NCI-H774 (cell line): ENCODE measurements around the gene TMEM125.

Source experiments
- DNase-seq: peaks from one replicate; lab custom pipeline; 2025; lab: John Stamatoyannopoulos, UW

Gene TMEM125

GRCh38 chr1:43269627-43270375 lies at the start of gene TMEM125:
TSS of gene TMEM125 (plus strand) at chr1:43269983. CDS start at chr1:43272723, 2,740 bp downstream.
- no peak for DNase-seq

GRCh38 chr1:43220905-43221778 lies 48.6 kb upstream of the TMEM125 start:
- no peak for DNase-seq

- no peak for DNase-seq
These were observed 48.0 kb upstream of the TMEM125 start for GRCh38 chr1:43221797-43222196.

- DNase-seq: no peak
These were observed 46.9 kb upstream of the TMEM125 start for GRCh38 chr1:43222879-43223278.

- DNase-seq: no peak
These were observed 44.6 kb upstream of the TMEM125 start for GRCh38 chr1:43225168-43225567.

- peak; percentile 75 for DNase-seq
These were observed 42.5 kb upstream of the TMEM125 start for GRCh38 chr1:43227143-43227764.

- no peak for DNase-seq
These were observed 39.7 kb upstream of the TMEM125 start for GRCh38 chr1:43229826-43230780.

- DNase-seq: no peak
These were observed 37.7 kb upstream of the TMEM125 start for GRCh38 chr1:43232074-43232473.

- no peak for DNase-seq
These were observed 37.3 kb upstream of the TMEM125 start for GRCh38 chr1:43232482-43232881.

- DNase-seq: no peak
These were observed 36.2 kb upstream of the TMEM125 start for GRCh38 chr1:43233631-43234030.

- no peak for DNase-seq
These were observed 35.5 kb upstream of the TMEM125 start for GRCh38 chr1:43234267-43234666.

- DNase-seq: no peak
These were observed 34.7 kb upstream of the TMEM125 start for GRCh38 chr1:43235040-43235439.

- DNase-seq: no peak
These were observed 34.2 kb upstream of the TMEM125 start for GRCh38 chr1:43235451-43236121.

GRCh38 chr1:43237121-43237520 lies 32.7 kb upstream of the TMEM125 start:
- DNase-seq: no peak

- DNase-seq: peak; percentile 73
These were observed 31.7 kb upstream of the TMEM125 start for GRCh38 chr1:43238085-43238484.

GRCh38 chr1:43238991-43239469 lies 30.8 kb upstream of the TMEM125 start:
- no peak for DNase-seq

- DNase-seq: no peak
These were observed 30.3 kb upstream of the TMEM125 start for GRCh38 chr1:43239484-43239883.

GRCh38 chr1:43241413-43241836 lies 28.4 kb upstream of the TMEM125 start:
- no peak for DNase-seq

- no peak for DNase-seq
These were observed 26.5 kb upstream of the TMEM125 start for GRCh38 chr1:43243299-43243698.

- DNase-seq: no peak
These were observed 23.1 kb upstream of the TMEM125 start for GRCh38 chr1:43246466-43247213.
